ENCODE results near the gene SCAMP1. TPM values are rescaled to one million over a fixed set of nuclear protein-coding genes. Genes with fewer than 3 reads are reported as not detected.

Gene SCAMP1
- polyA plus RNA-seq, 4 donors = 42.9 to 57.4 (median 48.2) TPM

DNA sequence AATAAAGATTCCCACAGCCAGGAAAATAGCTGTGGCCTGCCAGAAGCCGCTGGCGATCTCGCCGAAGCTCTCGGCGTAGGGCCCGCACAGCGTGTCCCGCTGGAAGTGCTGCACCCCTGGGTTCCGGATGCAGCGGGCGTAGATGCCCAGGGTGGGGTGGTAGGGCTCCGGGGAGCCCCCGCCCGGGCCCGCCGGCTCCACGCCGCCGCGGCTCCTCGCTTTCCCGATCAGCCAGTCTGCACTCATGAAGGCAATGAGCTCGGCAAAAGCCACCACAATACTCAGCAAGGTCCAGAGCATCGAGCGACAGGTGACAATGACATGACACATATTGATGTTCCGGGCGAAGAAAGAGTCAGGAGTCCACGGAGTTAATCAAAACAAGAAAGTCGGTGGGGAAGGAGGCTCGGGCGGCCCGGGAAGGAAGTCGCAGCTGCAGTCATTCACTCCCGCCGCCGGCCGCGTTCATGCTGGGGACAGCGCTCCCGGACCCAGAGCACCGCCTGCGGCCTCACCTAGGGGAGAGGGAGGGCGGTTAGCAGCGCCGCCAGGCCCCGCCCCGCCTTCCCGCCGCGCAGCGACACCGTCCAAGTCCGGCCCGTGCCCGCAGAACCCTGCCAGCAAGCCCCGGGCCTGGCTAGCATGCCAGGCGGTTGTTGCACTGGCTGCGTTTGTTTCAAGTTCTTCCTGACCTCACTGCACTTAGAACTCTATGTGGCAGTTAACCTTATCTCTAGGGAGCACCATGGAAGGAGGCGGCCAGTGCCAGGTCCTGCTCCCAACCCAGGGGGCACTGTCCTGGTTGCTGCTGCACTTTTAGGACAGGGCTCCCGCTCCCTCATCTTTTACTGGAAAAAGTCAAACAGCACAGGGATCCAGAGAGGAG lies 149.7 kb downstream of the SCAMP1 start:
- DNase-seq (ENCODE audit: low read depth in 4 of 4, low spot score in 2 of 4) = no peak

DNA sequence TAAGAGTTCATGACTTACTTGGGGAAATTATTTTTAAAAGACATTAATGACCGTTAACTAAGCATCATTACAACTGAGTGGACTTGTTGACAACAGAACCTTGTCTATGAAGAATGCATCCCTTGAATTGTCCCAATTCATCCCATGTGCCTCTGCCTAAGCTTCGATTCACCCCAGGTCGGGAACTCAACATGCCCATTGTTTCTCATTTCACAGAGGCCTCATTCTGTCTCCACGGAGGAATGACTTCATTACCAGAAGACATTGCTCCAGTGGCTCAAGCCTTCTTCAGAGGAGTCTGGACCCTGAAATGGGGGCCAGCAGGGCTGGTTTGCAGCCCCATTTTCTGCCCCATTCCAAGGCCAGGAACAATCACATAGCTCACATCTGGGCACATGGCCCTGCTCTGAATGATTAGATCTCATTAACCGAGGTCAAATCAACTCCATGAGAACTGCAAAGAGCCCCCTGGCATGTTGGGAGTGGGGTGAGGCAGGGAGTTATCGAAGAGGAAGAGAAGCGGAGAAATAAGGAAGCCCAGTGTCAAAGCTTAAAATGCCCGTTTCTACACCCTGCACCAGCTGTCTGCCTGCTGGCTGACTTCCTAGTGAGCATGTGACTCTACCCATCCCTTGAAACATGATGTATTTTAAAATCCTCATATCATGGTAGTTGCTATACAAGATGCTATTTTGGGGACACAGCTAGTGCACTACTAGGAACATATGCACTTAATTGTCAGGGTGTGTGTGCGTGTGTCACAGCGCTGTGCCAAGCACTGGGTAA lies 150.9 kb downstream of the SCAMP1 start:
- no peak for DNase-seq (ENCODE audit: low read depth in 4 of 4, low spot score in 2 of 4)

DNA sequence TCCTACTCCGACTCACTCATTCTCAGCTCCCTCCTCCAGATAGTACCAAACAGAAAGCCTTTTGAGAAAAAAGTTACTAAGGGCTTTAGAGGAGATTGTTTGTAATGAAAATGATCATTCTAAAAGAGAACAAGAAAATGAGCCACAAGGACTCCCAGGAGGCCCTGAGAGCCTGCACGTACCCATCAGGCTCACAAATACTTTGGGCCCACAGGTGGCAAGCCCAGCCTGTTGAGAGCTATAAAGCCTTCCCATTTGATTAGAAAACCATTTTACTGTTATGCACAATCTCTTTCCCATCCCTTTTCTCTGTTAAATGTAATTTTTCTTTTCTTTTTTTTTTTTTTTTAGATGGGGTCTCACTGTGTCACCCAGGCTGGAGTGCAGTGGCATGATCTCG lies 152.0 kb downstream of the SCAMP1 start:
- DNase-seq (ENCODE audit: low read depth in 4 of 4, low spot score in 2 of 4) = no peak

GRCh38 chr5:78513441-78513840 lies 153.0 kb downstream of the SCAMP1 start:
- DNase-seq (ENCODE audit: low read depth in 4 of 4, low spot score in 2 of 4) = no peak

GRCh38 chr5:78514427-78515330 lies 154.3 kb downstream of the SCAMP1 start:
- no peak for DNase-seq (ENCODE audit: low read depth in 4 of 4, low spot score in 2 of 4)

DNA sequence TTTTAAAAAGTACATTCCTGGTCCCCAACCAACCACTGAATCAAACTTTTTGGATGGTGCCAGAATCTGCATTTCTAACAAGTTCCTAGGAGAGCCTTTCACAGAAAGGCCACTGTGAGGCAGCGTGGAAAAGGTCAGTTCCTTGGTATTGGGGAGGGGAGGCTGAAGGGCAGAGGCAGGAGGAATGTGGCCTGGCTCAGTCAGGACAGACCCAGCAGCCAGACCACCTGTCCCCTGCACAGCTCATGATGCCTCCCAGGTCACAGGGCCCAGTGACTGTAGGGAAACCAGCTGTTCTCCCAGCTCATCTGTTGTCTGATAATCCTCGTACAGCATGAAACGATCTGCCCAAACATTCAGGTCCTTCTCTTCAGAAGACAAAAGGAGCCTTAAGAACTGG lies 155.3 kb downstream of the SCAMP1 start:
- DNase-seq (ENCODE audit: low read depth in 4 of 4, low spot score in 2 of 4) = no peak

GRCh38 chr5:78518365-78519197 lies 158.2 kb downstream of the SCAMP1 start:
- no peak for DNase-seq (ENCODE audit: low read depth in 4 of 4, low spot score in 2 of 4)

- DNase-seq (ENCODE audit: low read depth in 4 of 4, low spot score in 2 of 4) = no peak
These were observed 159.0 kb downstream of the SCAMP1 start for GRCh38 chr5:78519198-78519941.

DNA sequence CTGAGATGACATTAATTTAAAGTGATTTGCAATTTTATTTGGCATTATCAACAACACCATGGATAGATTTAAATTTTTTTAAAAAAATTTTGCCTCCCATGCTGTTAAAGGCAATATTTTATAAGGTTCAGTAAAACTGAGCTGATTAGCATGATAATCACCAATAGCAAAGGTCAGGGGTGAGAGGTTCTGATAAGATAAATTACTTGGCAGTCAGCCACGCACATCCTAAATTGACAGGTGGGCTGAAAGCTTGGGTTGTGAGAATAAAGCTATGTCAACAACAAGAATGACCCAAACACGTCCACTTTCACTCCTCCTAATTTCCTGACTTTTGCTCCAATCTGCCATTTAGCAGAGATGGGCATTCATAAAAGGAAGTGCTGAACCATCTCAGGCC lies 161.0 kb downstream of the SCAMP1 start:
- no peak for DNase-seq (ENCODE audit: low read depth in 4 of 4, low spot score in 2 of 4)

DNA sequence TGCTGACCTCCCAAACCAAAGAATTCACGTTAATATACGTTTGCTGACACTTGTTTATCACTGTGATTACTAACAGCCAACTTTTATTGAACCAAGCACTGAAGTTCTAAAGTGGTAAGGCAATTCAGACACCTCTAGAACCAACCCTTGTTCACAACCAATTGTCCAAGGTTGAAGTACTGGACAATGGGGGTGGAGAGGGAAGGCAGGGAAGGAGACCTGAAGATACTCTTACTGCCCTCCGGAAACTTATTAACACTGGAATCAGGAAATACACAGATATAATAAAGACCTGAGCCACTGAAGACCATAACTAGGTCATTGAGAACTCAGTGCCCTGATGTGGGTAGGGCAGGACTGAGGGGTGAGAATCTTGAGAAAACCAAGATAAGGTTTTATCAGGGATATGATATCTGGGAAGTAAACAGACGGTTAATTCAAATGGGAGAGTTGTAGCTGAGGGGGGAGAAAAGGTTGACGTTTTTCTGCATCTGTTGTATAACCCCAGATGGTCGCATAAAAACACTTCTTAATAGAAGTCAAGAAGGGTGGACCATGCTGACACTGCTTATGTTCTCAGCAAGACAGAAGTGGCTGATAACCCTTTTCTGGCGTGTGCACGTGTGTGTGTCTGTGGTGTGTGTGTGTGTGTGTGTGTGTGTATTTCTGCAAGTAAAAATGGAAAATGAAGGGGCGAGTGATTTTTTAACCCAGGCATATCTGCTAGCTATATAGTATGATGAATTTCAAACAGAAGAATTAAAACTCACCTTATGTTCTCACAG lies 162.3 kb downstream of the SCAMP1 start:
- no peak for DNase-seq (ENCODE audit: low read depth in 4 of 4, low spot score in 2 of 4)

DNA sequence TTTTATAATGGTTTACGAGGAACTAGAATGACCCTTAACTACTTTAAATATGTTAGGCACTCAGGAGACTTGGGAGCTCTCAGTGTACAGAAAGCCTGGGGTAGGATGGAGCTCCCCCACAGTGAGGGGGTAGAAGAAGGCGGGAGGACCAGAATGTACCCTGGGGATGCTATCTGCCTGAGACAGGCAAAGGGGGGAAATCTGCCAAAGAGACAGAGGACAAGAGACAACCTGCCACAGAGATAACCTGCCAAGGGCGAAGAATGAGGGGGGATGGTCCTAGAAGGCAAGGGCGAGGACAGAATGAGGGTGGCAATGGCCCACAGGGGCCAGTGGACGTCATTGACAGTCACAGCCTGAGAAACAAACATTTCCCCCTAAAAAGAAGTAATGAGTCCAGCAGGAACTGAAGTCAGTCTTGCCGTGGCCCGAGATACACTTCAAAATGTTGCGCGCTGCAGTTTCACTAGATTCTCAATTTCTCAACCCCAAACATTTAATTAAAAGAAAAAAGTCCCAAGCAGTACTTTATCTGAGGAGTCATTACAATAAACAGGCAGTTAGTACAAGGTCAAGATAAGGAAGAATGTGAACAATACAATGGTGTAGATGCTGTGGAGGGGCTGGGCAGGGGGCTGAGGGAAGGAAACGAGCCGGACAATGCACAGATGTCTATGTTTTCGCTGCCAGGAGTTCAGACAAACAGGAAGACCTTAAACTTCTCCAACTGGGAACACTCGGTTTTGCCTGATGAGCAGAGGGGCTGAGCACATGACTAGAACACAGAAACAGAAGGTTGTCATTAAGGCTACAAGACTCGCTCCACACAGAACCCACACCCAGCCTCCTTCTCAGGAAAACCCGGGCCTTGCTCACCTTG lies 163.1 kb downstream of the SCAMP1 start:
- no peak for DNase-seq (ENCODE audit: low read depth in 4 of 4, low spot score in 2 of 4)

GRCh38 chr5:78526049-78526525 lies 165.7 kb downstream of the SCAMP1 start:
- DNase-seq (ENCODE audit: low read depth in 4 of 4, low spot score in 2 of 4) = no peak

DNA sequence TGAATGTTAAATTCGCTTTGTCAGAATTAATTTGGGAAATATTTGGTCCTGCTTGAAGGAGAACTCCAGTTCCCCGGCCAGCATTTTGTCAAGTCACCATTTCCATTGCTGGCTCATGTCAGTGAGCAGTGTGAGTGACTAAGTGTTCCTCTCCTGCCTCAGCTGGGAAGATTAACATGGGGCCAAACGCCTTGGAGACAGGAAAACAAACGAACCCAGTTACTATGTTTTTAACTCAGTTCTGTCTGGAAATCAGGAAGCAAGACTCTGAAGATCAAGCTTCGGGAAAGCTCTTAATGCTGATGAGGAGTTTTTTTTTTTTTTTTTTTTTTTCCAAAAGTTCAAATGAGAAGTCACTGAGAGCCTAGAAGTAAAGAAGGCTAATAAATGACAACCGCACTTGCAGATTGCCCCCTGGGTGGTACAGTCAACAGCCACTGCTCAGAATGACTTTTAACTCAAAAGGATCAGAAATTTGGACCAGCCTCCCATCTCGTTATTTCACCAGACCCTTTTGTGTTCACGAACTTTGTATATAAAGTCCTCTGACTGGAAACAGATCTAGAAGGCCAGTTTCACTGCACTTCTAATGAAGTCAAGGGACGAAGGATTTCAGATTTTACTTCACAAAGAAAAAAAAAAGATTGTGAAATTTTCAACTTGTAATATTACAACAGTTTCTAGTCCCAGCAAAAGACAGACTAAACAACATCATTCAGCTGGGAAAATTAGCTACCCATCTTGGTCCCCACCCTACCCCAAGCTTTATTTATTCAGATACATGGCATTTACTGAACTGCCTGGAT lies 166.8 kb downstream of the SCAMP1 start:
- no peak for DNase-seq (ENCODE audit: low read depth in 4 of 4, low spot score in 2 of 4)

DNA sequence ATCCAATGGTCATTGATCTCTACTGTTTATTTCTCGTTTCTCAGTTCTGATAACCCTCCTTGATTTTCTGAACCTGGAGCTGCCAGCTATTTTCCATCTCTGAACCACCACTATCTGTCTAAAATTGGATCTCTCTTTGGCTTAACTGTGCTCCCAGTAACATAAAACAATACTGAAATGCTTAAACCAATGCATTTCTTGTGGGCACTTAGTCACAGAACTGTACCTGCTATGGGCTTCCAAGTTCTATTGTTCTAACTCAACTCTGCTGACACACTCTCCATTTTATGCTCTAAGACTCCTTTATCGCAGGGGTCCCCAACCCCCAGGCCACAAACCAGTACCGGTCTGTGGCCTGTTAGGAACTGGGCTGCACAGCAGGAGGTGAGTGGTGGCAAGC lies 167.5 kb downstream of the SCAMP1 start:
- no peak for DNase-seq (ENCODE audit: low read depth in 4 of 4, low spot score in 2 of 4)

Data from left renal cortex interstitium (tissue), 4 donors.